Measurements from ENCODE around the gene AFG3L2. TPM values are rescaled to one million over a fixed set of nuclear protein-coding genes. Genes with fewer than 3 reads are reported as not detected.

Gene AFG3L2
- total and polyA plus RNA-seq, 2 of the 13 experiments (the other 11 are each of a cell fraction or from before 2014, with no cell fraction given): 28.6 to 86.9 TPM

GRCh38 chr18:12336887-12337286 lies 40.1 kb downstream of the AFG3L2 start (continued):
- TF ChIP-seq SNAPC5 (CRISPR knock-in tag; IDR thresholded peaks at IDR 0.05; ENCODE audit: borderline replicate concordance) (no peak), MZF1 (CRISPR knock-in tag; IDR thresholded peaks at IDR 0.05; ENCODE audit: borderline replicate concordance) (no peak), HNRNPUL1 (IDR thresholded peaks at IDR 0.05; ENCODE audit: low read depth, low read length) (no peak), SOX13 (IDR thresholded peaks at IDR 0.05) (0 out of 2 replicates have a peak, but pooled peaks have one; percentile 30), SOX13 (CRISPR knock-in tag; conservative IDR thresholded peaks at IDR 0.05 in 1 of 2, IDR thresholded peaks at IDR 0.05 in 1 of 2) (peak in 1 of 2 experiments; percentile 72; a peak in 2 of 4 replicates), CBFB (CRISPR knock-in tag; IDR thresholded peaks at IDR 0.05) (peak; percentile 99), CREM (IDR thresholded peaks at IDR 0.05) (0 out of 2 replicates have a peak, but pooled peaks have one; percentile 38), CREM (CRISPR knock-in tag; IDR thresholded peaks at IDR 0.05) (no peak), ZNF264 (CRISPR knock-in tag; IDR thresholded peaks at IDR 0.05) (no peak), ZNF841 (CRISPR knock-in tag; IDR thresholded peaks at IDR 0.05; ENCODE audit: borderline replicate concordance) (no peak), KLF13 (CRISPR knock-in tag; IDR thresholded peaks at IDR 0.05) (no peak), TP53 (CRISPR knock-in tag; conservative IDR thresholded peaks at IDR 0.05) (no peak), TBX2 (CRISPR knock-in tag; IDR thresholded peaks at IDR 0.05; ENCODE audit: borderline replicate concordance) (peak; percentile 82), SAP130 (CRISPR knock-in tag; IDR thresholded peaks at IDR 0.05; ENCODE audit: low read depth) (peak; percentile 55), PHF21A (CRISPR knock-in tag; IDR thresholded peaks at IDR 0.05) (no peak), ZNF350 (CRISPR knock-in tag; IDR thresholded peaks at IDR 0.05; ENCODE audit: borderline replicate concordance, low read depth) (no peak)
- TF ChIP-seq, protein P1, sequence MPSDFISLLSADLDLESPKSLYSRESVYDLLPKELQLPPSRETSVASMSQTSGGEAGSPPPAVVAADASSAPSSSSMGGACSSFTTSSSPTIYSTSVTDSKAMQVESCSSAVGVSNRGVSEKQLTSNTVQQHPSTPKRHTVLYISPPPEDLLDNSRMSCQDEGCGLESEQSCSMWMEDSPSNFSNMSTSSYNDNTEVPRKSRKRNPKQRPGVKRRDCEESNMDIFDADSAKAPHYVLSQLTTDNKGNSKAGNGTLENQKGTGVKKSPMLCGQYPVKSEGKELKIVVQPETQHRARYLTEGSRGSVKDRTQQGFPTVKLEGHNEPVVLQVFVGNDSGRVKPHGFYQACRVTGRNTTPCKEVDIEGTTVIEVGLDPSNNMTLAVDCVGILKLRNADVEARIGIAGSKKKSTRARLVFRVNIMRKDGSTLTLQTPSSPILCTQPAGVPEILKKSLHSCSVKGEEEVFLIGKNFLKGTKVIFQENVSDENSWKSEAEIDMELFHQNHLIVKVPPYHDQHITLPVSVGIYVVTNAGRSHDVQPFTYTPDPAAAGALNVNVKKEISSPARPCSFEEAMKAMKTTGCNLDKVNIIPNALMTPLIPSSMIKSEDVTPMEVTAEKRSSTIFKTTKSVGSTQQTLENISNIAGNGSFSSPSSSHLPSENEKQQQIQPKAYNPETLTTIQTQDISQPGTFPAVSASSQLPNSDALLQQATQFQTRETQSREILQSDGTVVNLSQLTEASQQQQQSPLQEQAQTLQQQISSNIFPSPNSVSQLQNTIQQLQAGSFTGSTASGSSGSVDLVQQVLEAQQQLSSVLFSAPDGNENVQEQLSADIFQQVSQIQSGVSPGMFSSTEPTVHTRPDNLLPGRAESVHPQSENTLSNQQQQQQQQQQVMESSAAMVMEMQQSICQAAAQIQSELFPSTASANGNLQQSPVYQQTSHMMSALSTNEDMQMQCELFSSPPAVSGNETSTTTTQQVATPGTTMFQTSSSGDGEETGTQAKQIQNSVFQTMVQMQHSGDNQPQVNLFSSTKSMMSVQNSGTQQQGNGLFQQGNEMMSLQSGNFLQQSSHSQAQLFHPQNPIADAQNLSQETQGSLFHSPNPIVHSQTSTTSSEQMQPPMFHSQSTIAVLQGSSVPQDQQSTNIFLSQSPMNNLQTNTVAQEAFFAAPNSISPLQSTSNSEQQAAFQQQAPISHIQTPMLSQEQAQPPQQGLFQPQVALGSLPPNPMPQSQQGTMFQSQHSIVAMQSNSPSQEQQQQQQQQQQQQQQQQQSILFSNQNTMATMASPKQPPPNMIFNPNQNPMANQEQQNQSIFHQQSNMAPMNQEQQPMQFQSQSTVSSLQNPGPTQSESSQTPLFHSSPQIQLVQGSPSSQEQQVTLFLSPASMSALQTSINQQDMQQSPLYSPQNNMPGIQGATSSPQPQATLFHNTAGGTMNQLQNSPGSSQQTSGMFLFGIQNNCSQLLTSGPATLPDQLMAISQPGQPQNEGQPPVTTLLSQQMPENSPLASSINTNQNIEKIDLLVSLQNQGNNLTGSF (CRISPR knock-in tag; IDR thresholded peaks at IDR 0.05): no peak
- TF ChIP-seq, protein P2, sequence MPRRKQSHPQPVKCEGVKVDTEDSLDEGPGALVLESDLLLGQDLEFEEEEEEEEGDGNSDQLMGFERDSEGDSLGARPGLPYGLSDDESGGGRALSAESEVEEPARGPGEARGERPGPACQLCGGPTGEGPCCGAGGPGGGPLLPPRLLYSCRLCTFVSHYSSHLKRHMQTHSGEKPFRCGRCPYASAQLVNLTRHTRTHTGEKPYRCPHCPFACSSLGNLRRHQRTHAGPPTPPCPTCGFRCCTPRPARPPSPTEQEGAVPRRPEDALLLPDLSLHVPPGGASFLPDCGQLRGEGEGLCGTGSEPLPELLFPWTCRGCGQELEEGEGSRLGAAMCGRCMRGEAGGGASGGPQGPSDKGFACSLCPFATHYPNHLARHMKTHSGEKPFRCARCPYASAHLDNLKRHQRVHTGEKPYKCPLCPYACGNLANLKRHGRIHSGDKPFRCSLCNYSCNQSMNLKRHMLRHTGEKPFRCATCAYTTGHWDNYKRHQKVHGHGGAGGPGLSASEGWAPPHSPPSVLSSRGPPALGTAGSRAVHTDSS (CRISPR knock-in tag; conservative IDR thresholded peaks at IDR 0.05): no peak
- TF ChIP-seq, protein P3, sequence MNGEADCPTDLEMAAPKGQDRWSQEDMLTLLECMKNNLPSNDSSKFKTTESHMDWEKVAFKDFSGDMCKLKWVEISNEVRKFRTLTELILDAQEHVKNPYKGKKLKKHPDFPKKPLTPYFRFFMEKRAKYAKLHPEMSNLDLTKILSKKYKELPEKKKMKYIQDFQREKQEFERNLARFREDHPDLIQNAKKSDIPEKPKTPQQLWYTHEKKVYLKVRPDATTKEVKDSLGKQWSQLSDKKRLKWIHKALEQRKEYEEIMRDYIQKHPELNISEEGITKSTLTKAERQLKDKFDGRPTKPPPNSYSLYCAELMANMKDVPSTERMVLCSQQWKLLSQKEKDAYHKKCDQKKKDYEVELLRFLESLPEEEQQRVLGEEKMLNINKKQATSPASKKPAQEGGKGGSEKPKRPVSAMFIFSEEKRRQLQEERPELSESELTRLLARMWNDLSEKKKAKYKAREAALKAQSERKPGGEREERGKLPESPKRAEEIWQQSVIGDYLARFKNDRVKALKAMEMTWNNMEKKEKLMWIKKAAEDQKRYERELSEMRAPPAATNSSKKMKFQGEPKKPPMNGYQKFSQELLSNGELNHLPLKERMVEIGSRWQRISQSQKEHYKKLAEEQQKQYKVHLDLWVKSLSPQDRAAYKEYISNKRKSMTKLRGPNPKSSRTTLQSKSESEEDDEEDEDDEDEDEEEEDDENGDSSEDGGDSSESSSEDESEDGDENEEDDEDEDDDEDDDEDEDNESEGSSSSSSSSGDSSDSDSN (CRISPR knock-in tag; IDR thresholded peaks at IDR 0.05): no peak

All from HepG2 (cell line).